ENCODE results near the gene DDX42.

Gene DDX42

GRCh38 chr17:63764716-63765115 is 9.3 kb upstream of the DDX42 start:
- Histone ChIP-seq H3K4me1 (ENCODE audit: control insufficient read depth, low read length) (peaks cover 13% of the 10 kb centered on the region), H3K9me2 (replicated peaks; ENCODE audit: control insufficient read depth, low read length) (no peaks in the 10 kb centered on the region), H3K79me2 (ENCODE audit: control insufficient read depth, low read length) (peaks cover 72% of the 10 kb centered on the region), H3K27ac (ENCODE audit: low read depth, low read length) (no peak overlapping the region), H3K4me2 (ENCODE audit: low read length) (no peak overlapping the region), H3F3A (ENCODE audit: control insufficient read depth, insufficient read depth) (peaks cover 4% of the 10 kb centered on the region; the same call in 1 of the 2 replicates), H3K4me3 (ENCODE audit: low read length) (no peak overlapping the region), H3K27me3 (ENCODE audit: control insufficient read depth, low read length) (no peaks in the 10 kb centered on the region), H3K9me3 (ENCODE audit: control insufficient read depth, insufficient read depth, low read length) (no peaks in the 10 kb centered on the region), H3K36me3 (ENCODE audit: control insufficient read depth, low read length) (peaks cover 91% of the 10 kb centered on the region), H4K20me1 (ENCODE audit: control insufficient read depth, insufficient read depth, low read depth, low read length) (peaks cover 8% of the 10 kb centered on the region; the same call in 1 of the 2 replicates)
- TF ChIP-seq CTCF (IDR thresholded peaks at IDR 0.05; ENCODE audit: low read depth, low read length, poor library complexity, severe bottlenecking) (no peak), EZH2phosphoT487 (IDR thresholded peaks at IDR 0.05; ENCODE audit: borderline replicate concordance, low read length) (no peak)

DNA sequence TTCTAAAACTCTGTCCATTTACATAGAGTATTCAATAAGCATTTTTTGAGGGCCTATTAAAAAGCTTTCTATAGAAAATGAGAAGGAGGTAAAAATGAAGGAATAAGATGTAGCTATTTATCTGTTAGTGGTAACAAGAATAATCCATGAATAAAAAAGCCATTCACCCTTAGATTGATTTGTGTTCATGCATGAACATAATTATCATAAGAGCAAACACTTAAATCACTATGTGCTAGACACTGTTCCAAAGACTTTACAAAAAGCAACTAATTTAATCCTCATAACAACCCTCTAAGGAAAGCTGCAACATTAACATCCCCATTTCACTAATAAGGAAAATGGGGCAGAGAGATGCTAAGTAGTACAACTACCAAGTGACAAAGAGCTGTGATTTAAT is 7.2 kb upstream of the DDX42 start:
- Histone ChIP-seq H3K36me3 (ENCODE audit: control insufficient read depth, low read length) (peaks cover 89% of the 10 kb centered on the region), H4K20me1 (ENCODE audit: control insufficient read depth, insufficient read depth, low read depth, low read length) (peaks cover 22% of the 10 kb centered on the region), H3K4me3 (ENCODE audit: low read length) (no peak overlapping the region), H3K9me3 (ENCODE audit: control insufficient read depth, insufficient read depth, low read length) (no peaks in the 10 kb centered on the region), H3K4me1 (ENCODE audit: control insufficient read depth, low read length) (peaks cover 32% of the 10 kb centered on the region), H3K9me2 (replicated peaks; ENCODE audit: control insufficient read depth, low read length) (no peaks in the 10 kb centered on the region), H3K4me2 (ENCODE audit: low read length) (no peak overlapping the region), H3K27me3 (ENCODE audit: control insufficient read depth, low read length) (no peaks in the 10 kb centered on the region), H3K79me2 (ENCODE audit: control insufficient read depth, low read length) (peaks cover 90% of the 10 kb centered on the region), H3F3A (ENCODE audit: control insufficient read depth, insufficient read depth) (peaks cover 4% of the 10 kb centered on the region; the same call in 1 of the 2 replicates), H3K27ac (ENCODE audit: low read depth, low read length) (no peak overlapping the region)
- TF ChIP-seq CTCF (IDR thresholded peaks at IDR 0.05; ENCODE audit: low read depth, low read length, poor library complexity, severe bottlenecking), result no peak

- TF ChIP-seq CTCF (IDR thresholded peaks at IDR 0.05; ENCODE audit: low read depth, low read length, poor library complexity, severe bottlenecking) (no peak), EZH2phosphoT487 (IDR thresholded peaks at IDR 0.05; ENCODE audit: borderline replicate concordance, low read length) (no peak)
- H3K4me1 ChIP-seq (ENCODE audit: control insufficient read depth, low read length), result peaks cover 34% of the 10 kb centered on the region
- no peak overlapping the region for H3K4me2 ChIP-seq (ENCODE audit: low read length)
- H3K9me2 ChIP-seq (replicated peaks; ENCODE audit: control insufficient read depth, low read length), result no peaks in the 10 kb centered on the region
- H3K27me3 ChIP-seq (ENCODE audit: control insufficient read depth, low read length), result no peaks in the 10 kb centered on the region
- H4K20me1 ChIP-seq (ENCODE audit: control insufficient read depth, insufficient read depth, low read depth, low read length), result peaks cover 22% of the 10 kb centered on the region
- no peak overlapping the region for H3K4me3 ChIP-seq (ENCODE audit: low read length)
- H3K27ac ChIP-seq (ENCODE audit: low read depth, low read length), result no peak overlapping the region
- H3K36me3 ChIP-seq (ENCODE audit: control insufficient read depth, low read length), result peaks cover 81% of the 10 kb centered on the region
- no peaks in the 10 kb centered on the region for H3K9me3 ChIP-seq (ENCODE audit: control insufficient read depth, insufficient read depth, low read length)
- H3K79me2 ChIP-seq (ENCODE audit: control insufficient read depth, low read length), result peaks cover 96% of the 10 kb centered on the region
- H3F3A ChIP-seq (ENCODE audit: control insufficient read depth, insufficient read depth), result peaks cover 8% of the 10 kb centered on the region; the same call in 1 of the 2 replicates
Measured at GRCh38 chr17:63768433-63768832, 5.5 kb upstream of the DDX42 start.

Data from DOHH2 (cell line).